OCI-LY1 (cell line): Measurements from ENCODE around the gene SERGEF.

Experiments used
- H2AFZ ChIP-seq: fragments of 200-600 bp; sonication (generic), shearing (Covaris generic); 2 replicates; pipeline ENCODE4 v1.6.0; 2014; ENCODE audit warnings: antibody characterized with exemption, mild to moderate bottlenecking, low read length
- H3F3A ChIP-seq: fragments of 200-600 bp; sonication (generic), shearing (Covaris generic); 2 replicates; pipeline ENCODE4 v1.6.0; 2014; ENCODE audit warnings: mild to moderate bottlenecking, antibody characterized with exemption, low read length, moderate library complexity; ENCODE audit not compliant: insufficient read depth
- H3K27ac ChIP-seq: fragments of 200-600 bp; sonication (generic); 2 replicates; pipeline ENCODE4 v1.5.1; 2014; ENCODE audit warnings: low read length, mixed run types, mild to moderate bottlenecking, low read depth; ENCODE audit not compliant: poor library complexity, severe bottlenecking
- H3K27me3 ChIP-seq: fragments of 200-600 bp; sonication (generic); 2 replicates; pipeline ENCODE4 v1.6.0; 2014; ENCODE audit warnings: antibody characterized with exemption, mild to moderate bottlenecking, low read length, moderate library complexity; ENCODE audit not compliant: insufficient read depth
- H3K36me3 ChIP-seq: fragments of 200-600 bp; sonication (generic); 2 replicates; pipeline ENCODE4 v1.6.1; 2014; ENCODE audit warnings: mild to moderate bottlenecking, antibody characterized with exemption, low read length, moderate library complexity, mixed read lengths; ENCODE audit not compliant: insufficient read depth
- H3K4me1 ChIP-seq: fragments of 200-600 bp; sonication (generic); 2 replicates; pipeline ENCODE4 v1.5.1; 2014; ENCODE audit warnings: mild to moderate bottlenecking, low read length, moderate library complexity; ENCODE audit not compliant: insufficient read depth, severe bottlenecking
- H3K4me2 ChIP-seq: fragments of 200-600 bp; sonication (generic), shearing (Covaris generic); 2 replicates; pipeline ENCODE4 v1.6.1; 2014; ENCODE audit warnings: low read length
- H3K4me3 ChIP-seq: fragments of 200-600 bp; sonication (generic); 2 replicates; pipeline ENCODE4 v1.5.1; 2014; ENCODE audit warnings: low read length, low read depth, mild to moderate bottlenecking, mixed read lengths; ENCODE audit not compliant: poor library complexity, severe bottlenecking
- H3K79me2 ChIP-seq: fragments of 200-600 bp; shearing (Covaris generic); 2 replicates; pipeline ENCODE4 v1.6.1; 2016; ENCODE audit warnings: mixed run types, low read length, mixed read lengths; ENCODE audit not compliant: insufficient read depth
- H3K9ac ChIP-seq: fragments of 200-600 bp; sonication (generic), shearing (Covaris generic); 2 replicates; pipeline ENCODE4 v1.6.1; 2014; ENCODE audit warnings: mild to moderate bottlenecking, low read length, mixed read lengths
- H3K9me2 ChIP-seq: fragments of 200-600 bp; sonication (generic), shearing (Covaris generic); 2 replicates; pipeline ENCODE4 v1.6.1; 2014; ENCODE audit warnings: low read depth, mild to moderate bottlenecking, low read length, mixed read lengths
- H3K9me3 ChIP-seq: fragments of 200-600 bp; shearing (Covaris generic); 2 replicates; pipeline ENCODE4 v1.6.1; 2014; ENCODE audit warnings: low read length, mixed read lengths
- H4K20me1 ChIP-seq: fragments of 200-600 bp; sonication (generic), shearing (Covaris generic); 2 replicates; pipeline ENCODE4 v1.6.0; 2016; ENCODE audit warnings: mild to moderate bottlenecking, low read length; ENCODE audit not compliant: insufficient read depth
- EZH2 ChIP-seq: fragments of 200-600 bp; sonication (generic), shearing (Covaris generic); IDR thresholded peaks from 2 replicates; pipeline ENCODE4 v1.8.0; 2017; ENCODE audit warnings: borderline replicate concordance, mixed run types, mild to moderate bottlenecking, antibody characterized with exemption, low read length, moderate library complexity, mixed read lengths
- TF ChIP-seq, protein P1 (sequence below): fragments of 200-600 bp; sonication (generic), shearing (Covaris generic); IDR thresholded peaks from 2 replicates; pipeline ENCODE4 v1.5.1; 2017; ENCODE audit warnings: mild to moderate bottlenecking, antibody characterized with exemption, low read length, moderate library complexity, mixed read lengths

Gene SERGEF

GRCh38 chr11:17771841-17772401 is 240.9 kb downstream of the SERGEF start:
- Histone ChIP-seq H3F3A (no peaks in the 10 kb centered on the region), H3K27me3 (no peaks in the 10 kb centered on the region), H3K9me2 (no peaks in the 10 kb centered on the region), H2AFZ (no peak overlapping the region), H3K36me3 (no peaks in the 10 kb centered on the region), H3K9me3 (no peaks in the 10 kb centered on the region), H3K9ac (no peak overlapping the region), H3K4me1 (no peaks in the 10 kb centered on the region), H3K4me2 (no peak overlapping the region), H4K20me1 (no peaks in the 10 kb centered on the region), H3K27ac (no peak overlapping the region), H3K4me3 (no peak overlapping the region), H3K79me2 (no peaks in the 10 kb centered on the region)
- TF ChIP-seq, protein P1, sequence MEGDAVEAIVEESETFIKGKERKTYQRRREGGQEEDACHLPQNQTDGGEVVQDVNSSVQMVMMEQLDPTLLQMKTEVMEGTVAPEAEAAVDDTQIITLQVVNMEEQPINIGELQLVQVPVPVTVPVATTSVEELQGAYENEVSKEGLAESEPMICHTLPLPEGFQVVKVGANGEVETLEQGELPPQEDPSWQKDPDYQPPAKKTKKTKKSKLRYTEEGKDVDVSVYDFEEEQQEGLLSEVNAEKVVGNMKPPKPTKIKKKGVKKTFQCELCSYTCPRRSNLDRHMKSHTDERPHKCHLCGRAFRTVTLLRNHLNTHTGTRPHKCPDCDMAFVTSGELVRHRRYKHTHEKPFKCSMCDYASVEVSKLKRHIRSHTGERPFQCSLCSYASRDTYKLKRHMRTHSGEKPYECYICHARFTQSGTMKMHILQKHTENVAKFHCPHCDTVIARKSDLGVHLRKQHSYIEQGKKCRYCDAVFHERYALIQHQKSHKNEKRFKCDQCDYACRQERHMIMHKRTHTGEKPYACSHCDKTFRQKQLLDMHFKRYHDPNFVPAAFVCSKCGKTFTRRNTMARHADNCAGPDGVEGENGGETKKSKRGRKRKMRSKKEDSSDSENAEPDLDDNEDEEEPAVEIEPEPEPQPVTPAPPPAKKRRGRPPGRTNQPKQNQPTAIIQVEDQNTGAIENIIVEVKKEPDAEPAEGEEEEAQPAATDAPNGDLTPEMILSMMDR = no peak
- no peak for TF ChIP-seq EZH2

DNA sequence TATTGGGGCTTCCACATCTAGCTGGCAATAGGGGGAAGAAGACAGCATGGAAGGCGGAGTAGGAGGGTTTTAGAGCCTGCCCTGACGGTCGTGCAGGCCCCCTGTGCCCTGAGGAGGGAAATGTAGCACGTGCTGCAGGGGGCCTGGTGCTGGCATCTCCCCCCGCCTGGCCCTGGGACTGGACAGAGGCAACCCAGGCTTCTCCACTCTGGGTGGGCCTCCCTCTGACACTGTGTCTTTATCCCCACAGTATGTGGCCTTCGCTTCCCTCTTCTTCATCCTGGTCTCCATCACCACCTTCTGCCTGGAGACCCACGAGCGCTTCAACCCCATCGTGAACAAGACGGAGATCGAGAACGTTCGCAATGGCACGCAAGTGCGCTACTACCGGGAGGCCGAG is 241.4 kb downstream of the SERGEF start:
- H3F3A ChIP-seq = no peaks in the 10 kb centered on the region
- H3K27me3 ChIP-seq = no peaks in the 10 kb centered on the region
- no peak overlapping the region for H3K9ac ChIP-seq
- no peak overlapping the region for H3K27ac ChIP-seq
- no peaks in the 10 kb centered on the region for H3K79me2 ChIP-seq
- no peaks in the 10 kb centered on the region for H4K20me1 ChIP-seq
- H3K9me2 ChIP-seq = no peaks in the 10 kb centered on the region
- no peak overlapping the region for H3K4me3 ChIP-seq
- no peaks in the 10 kb centered on the region for H3K9me3 ChIP-seq
- TF ChIP-seq, protein P1 = no peak
- TF ChIP-seq EZH2 = no peak
- H3K4me1 ChIP-seq = no peaks in the 10 kb centered on the region
- H3K36me3 ChIP-seq = no peaks in the 10 kb centered on the region
- no peak overlapping the region for H3K4me2 ChIP-seq
- H2AFZ ChIP-seq = no peak overlapping the region

- H3K4me1 ChIP-seq = no peaks in the 10 kb centered on the region
- H3K27me3 ChIP-seq = no peaks in the 10 kb centered on the region
- no peak overlapping the region for H3K27ac ChIP-seq
- no peaks in the 10 kb centered on the region for H4K20me1 ChIP-seq
- H3K9me2 ChIP-seq = no peaks in the 10 kb centered on the region
- H3K79me2 ChIP-seq = no peaks in the 10 kb centered on the region
- no peak overlapping the region for H2AFZ ChIP-seq
- H3F3A ChIP-seq = no peaks in the 10 kb centered on the region
- H3K4me3 ChIP-seq = no peak overlapping the region
- no peak overlapping the region for H3K9ac ChIP-seq
- no peaks in the 10 kb centered on the region for H3K9me3 ChIP-seq
- TF ChIP-seq, protein P1 = no peak
- TF ChIP-seq EZH2 = no peak
- H3K36me3 ChIP-seq = no peaks in the 10 kb centered on the region
- no peak overlapping the region for H3K4me2 ChIP-seq
Observed at GRCh38 chr11:17770917-17771316, 241.9 kb downstream of the SERGEF start.
